H1 (cell line): ENCODE measurements around the gene ASB13. TPM values are rescaled to one million over a fixed set of nuclear protein-coding genes. Genes with fewer than 3 reads are reported as not detected.

Experiments used
- CTCF ChIA-PET: fragments of 300-600 bp; sonication (Branson Sonifier 250); formaldehyde crosslinking; loops from one replicate; lab custom pipeline; 2021; ENCODE audit not compliant: partially characterized antibody; lab: Charles Lee
- POLR2A ChIA-PET: fragments of 300-600 bp; sonication (Branson Sonifier 250); formaldehyde crosslinking; loops from one replicate; lab custom pipeline; 2021; ENCODE audit warnings: inconsistent platforms; ENCODE audit not compliant: partially characterized antibody; lab: Charles Lee
- DNase-seq, 2 experiments: peaks; one replicate each; pipeline versions ENCODE4 v3.0.0 to v3.0.0-alpha.2; 2010 to 2022; ENCODE audit warnings: low spot score in 2 of 2, low read depth in 1 of 2, mixed read lengths in 1 of 2
- FAIRE-seq: peaks from 2 replicates; lab custom pipeline; 2011; peaks lifted over from hg19 to GRCh38; lab: Jason Lieb, UNC
- H2AFZ ChIP-seq: 2 replicates; pipeline ENCODE4 v1.8.1; 2012; ENCODE audit warnings: low read length, inconsistent platforms
- H2AK5ac ChIP-seq: 2 replicates; pipeline ENCODE4 v1.6.1; 2013; ENCODE audit warnings: low read depth, low read length
- H2BK120ac ChIP-seq: replicated peaks from 2 replicates; pipeline ENCODE3; 2013; ENCODE audit warnings: low read depth, low read length, inconsistent platforms
- H2BK12ac ChIP-seq: 2 replicates; pipeline ENCODE4 v1.6.1; 2013; ENCODE audit warnings: low read depth, low read length
- H2BK15ac ChIP-seq: 2 replicates; pipeline ENCODE4 v1.6.1; 2013; ENCODE audit warnings: low read length
- H2BK20ac ChIP-seq: 2 replicates; pipeline ENCODE4 v1.6.1; 2013; ENCODE audit warnings: low read length
- H2BK5ac ChIP-seq: 2 replicates; pipeline ENCODE4 v1.6.1; 2013; ENCODE audit warnings: low read depth, low read length
- H3K14ac ChIP-seq: 2 replicates; pipeline ENCODE4 v1.6.1; 2013; ENCODE audit warnings: inconsistent platforms; ENCODE audit not compliant: insufficient read length
- H3K18ac ChIP-seq: 2 replicates; pipeline ENCODE4 v1.6.1; 2013; ENCODE audit warnings: low read length; ENCODE audit errors: extremely low read depth
- H3K23ac ChIP-seq: 2 replicates; pipeline ENCODE4 v1.6.1; 2013; ENCODE audit warnings: inconsistent platforms; ENCODE audit not compliant: insufficient read length
- H3K23me2 ChIP-seq: 2 replicates; pipeline ENCODE4 v1.6.1; 2013; ENCODE audit warnings: low read depth, low read length
- H3K27ac ChIP-seq: 2 replicates; pipeline ENCODE4 v1.6.1; 2011; ENCODE audit warnings: low read depth, low read length, inconsistent platforms
- H3K27me3 ChIP-seq, 4 experiments: replicated peaks in 1 of 4; 1 replicate in 1 of 4; 2 replicates in 3 of 4; pipeline versions ENCODE4 v1.6.1 to v1.8.1; 2011 to 2013; ENCODE audit warnings: low read length in 3 of 4, mild to moderate bottlenecking in 3 of 4, inconsistent platforms in 2 of 4, mixed read lengths in 2 of 4, moderate library complexity in 1 of 4; ENCODE audit not compliant: control insufficient read depth in 3 of 4, insufficient read depth in 3 of 4; ENCODE audit errors: extremely low read depth in 1 of 4
- H3K36me3 ChIP-seq, 4 experiments: 2 replicates each; pipeline versions ENCODE4 v1.6.1 to v1.8.1; 2011 to 2013; ENCODE audit warnings: mild to moderate bottlenecking in 4 of 4, low read length in 3 of 4, moderate library complexity in 2 of 4, control low read depth in 1 of 4, inconsistent platforms in 1 of 4; ENCODE audit not compliant: insufficient read depth in 4 of 4, control insufficient read depth in 2 of 4
- H3K4ac ChIP-seq: replicated peaks from 2 replicates; pipeline ENCODE3; 2013; ENCODE audit warnings: low read length, low read depth, mixed read lengths, inconsistent platforms; ENCODE audit not compliant: insufficient read length
- H3K4me1 ChIP-seq, 4 experiments: replicated peaks in 1 of 4; 1 replicate in 1 of 4; 2 replicates in 3 of 4; pipeline versions ENCODE4 v1.6.1 to v1.8.1; 2011 to 2013; ENCODE audit warnings: low read length in 3 of 4, inconsistent platforms in 2 of 4, mixed read lengths in 1 of 4; ENCODE audit not compliant: insufficient read depth in 4 of 4, control insufficient read depth in 3 of 4
- H3K4me2 ChIP-seq, 2 experiments: 2 replicates each; pipeline versions ENCODE4 v1.6.1 to v1.8.1; 2011 to 2013; ENCODE audit warnings: low read depth in 2 of 2, low read length in 2 of 2, control low read depth in 1 of 2, inconsistent platforms in 1 of 2, mild to moderate bottlenecking in 1 of 2; ENCODE audit not compliant: insufficient read depth in 1 of 2
- H3K4me3 ChIP-seq, 4 experiments: fragments of 200-600, 300-600 bp in 1 of 4; sonication (generic), shearing (Covaris generic), sonication (Bioruptor Twin) in 1 of 4; 2 replicates each; pipeline versions ENCODE4 v1.5.1 to v1.8.1; 2011 to 2016; ENCODE audit warnings: low read length in 4 of 4, low read depth in 3 of 4, control low read depth in 2 of 4, inconsistent platforms in 2 of 4, mild to moderate bottlenecking in 2 of 4, mixed read lengths in 1 of 4, moderate library complexity in 1 of 4; ENCODE audit not compliant: insufficient read depth in 2 of 4; ENCODE audit errors: extremely low read depth in 1 of 4
- H3K56ac ChIP-seq: replicated peaks from 2 replicates; pipeline ENCODE3; 2013; ENCODE audit warnings: low read depth, mild to moderate bottlenecking, mixed read lengths, low read length, inconsistent platforms; ENCODE audit not compliant: insufficient read length
- H3K79me1 ChIP-seq: 2 replicates; pipeline ENCODE4 v1.6.1; 2013; ENCODE audit warnings: low read depth, low read length, control low read depth
- H3K79me2 ChIP-seq, 2 experiments: 2 replicates each; pipeline versions ENCODE4 v1.6.1 to v1.8.1; 2012 to 2013; ENCODE audit warnings: low read length in 2 of 2, mild to moderate bottlenecking in 2 of 2, inconsistent platforms in 1 of 2; ENCODE audit not compliant: insufficient read depth in 2 of 2, control insufficient read depth in 1 of 2
- H3K9ac ChIP-seq, 4 experiments: replicated peaks in 1 of 4; 1 replicate in 1 of 4; 2 replicates in 3 of 4; pipeline versions ENCODE4 v1.6.1 to v1.8.1; 2011 to 2013; ENCODE audit warnings: low read depth in 3 of 4, low read length in 3 of 4, control low read depth in 2 of 4, mild to moderate bottlenecking in 2 of 4, moderate library complexity in 2 of 4, inconsistent platforms in 1 of 4; ENCODE audit errors: extremely low read depth in 1 of 4
- H3K9me3 ChIP-seq, 2 experiments: 2 replicates each; pipeline versions ENCODE4 v1.6.1 to v1.8.1; 2012 to 2013; ENCODE audit warnings: mild to moderate bottlenecking in 2 of 2, moderate library complexity in 2 of 2, control low read depth in 1 of 2, inconsistent platforms in 1 of 2, low read depth in 1 of 2, low read length in 1 of 2, mixed read lengths in 1 of 2; ENCODE audit not compliant: insufficient read depth in 2 of 2
- H4K20me1 ChIP-seq, 2 experiments: replicated peaks in 1 of 2; 2 replicates each; pipeline versions ENCODE3 to v1.8.1; 2011 to 2013; ENCODE audit warnings: inconsistent platforms in 2 of 2, low read length in 2 of 2, mild to moderate bottlenecking in 1 of 2; ENCODE audit not compliant: insufficient read depth in 2 of 2, control insufficient read depth in 1 of 2
- H4K5ac ChIP-seq: 2 replicates; pipeline ENCODE4 v1.6.1; 2013; ENCODE audit warnings: low read length, low read depth, mixed read lengths, inconsistent platforms; ENCODE audit not compliant: insufficient read length
- H4K8ac ChIP-seq: 2 replicates; pipeline ENCODE4 v1.8.0; 2013; ENCODE audit warnings: mild to moderate bottlenecking, moderate library complexity, low read length, inconsistent platforms; ENCODE audit not compliant: insufficient read depth; ENCODE audit errors: extremely low read depth
- H4K91ac ChIP-seq: replicated peaks from 2 replicates; pipeline ENCODE3; 2013; ENCODE audit warnings: low read length, mixed read lengths, inconsistent platforms; ENCODE audit not compliant: insufficient read length
- CBX8 ChIP-seq: fragments of 300-800, 300-1000 bp; sonication (generic); IDR thresholded peaks from 2 replicates; pipeline ENCODE4 v1.7.1; 2016; ENCODE audit warnings: low read depth, low read length, borderline replicate concordance
- CEBPB ChIP-seq: IDR thresholded peaks from 2 replicates; pipeline ENCODE4 v1.6.1; 2012; ENCODE audit warnings: low read depth, low read length
- CHD1 ChIP-seq: IDR thresholded peaks from 2 replicates; pipeline ENCODE4 v1.6.1; 2012; ENCODE audit warnings: low read depth, low read length, improper control_type of control experiment
- EGR1 ChIP-seq: IDR thresholded peaks from 2 replicates; pipeline ENCODE4 v1.6.1; 2011; ENCODE audit warnings: low read depth, low read length, borderline replicate concordance
- SAP30 ChIP-seq: fragments of 300-600 bp; sonication (generic); IDR thresholded peaks from 2 replicates; pipeline ENCODE4 v1.7.1; 2012; ENCODE audit warnings: low read length, moderate library complexity, mild to moderate bottlenecking, inconsistent platforms; ENCODE audit not compliant: insufficient read depth, insufficient replicate concordance
- SRF ChIP-seq: IDR thresholded peaks from 2 replicates; pipeline ENCODE4 v1.6.1; 2011; ENCODE audit warnings: mild to moderate bottlenecking, low read depth, low read length, moderate library complexity
- TAF7 ChIP-seq: optimal IDR thresholded peaks from 2 replicates; pipeline ENCODE3; 2011; ENCODE audit warnings: low read depth, mild to moderate bottlenecking, inconsistent platforms, low read length, moderate library complexity, borderline replicate concordance
- USF2 ChIP-seq: IDR thresholded peaks from 2 replicates; pipeline ENCODE4 v1.6.1; 2011; ENCODE audit warnings: low read length, improper control_type of control experiment
- WGBS, 2 experiments: shearing (Covaris generic) in 1 of 2; methylation state at CpG; one replicate each; pipeline versions ENCODE4 v1.1.6 to v1.1.7; 2013 to 2015; ENCODE audit warnings: low lambda C conversion rate in 2 of 2, mixed read lengths in 2 of 2, inconsistent platforms in 1 of 2, low coverage in 1 of 2, missing lambda C conversion rate in 1 of 2; ENCODE audit not compliant: insufficient replicate concordance in 2 of 2, insufficient coverage in 1 of 2, insufficient read length in 1 of 2; ENCODE audit errors: extremely low coverage in 1 of 2, missing lambda C conversion rate in 1 of 2; 5-methylcytosine and 5-hydroxymethylcytosine counted together
- polyA plus RNA-seq, 7 experiments: library from polyadenylated mRNA; depleted of rRNA in 3 of 7; stranded (reverse) in 5 of 7; unstranded in 2 of 7; fragments of >200 nt in 5 of 7; fragments of 200-250 nt in 2 of 7; gene quantifications; 1 replicate in 5 of 7; 2 replicates in 1 of 7; 4 replicates in 1 of 7; pipeline versions ENCODE4 v1.2.1 to v1.2.3, GENCODE V29; 2011 to 2013; ENCODE audit warnings: missing spikeins in 2 of 7, mixed read lengths in 2 of 7
- total RNA-seq: library from RNA; stranded (reverse); fragmentation: NEBNext Ultra II Directional; extraction: Animal tissue kit (Norgen Biotek cat#: 25700); gene quantifications from 2 replicates; pipeline ENCODE4 v1.2.1, GENCODE V29; 2021

ASB13 gene
- total and polyA plus RNA-seq, 2 of the 8 experiments (the other 6 are each of a cell fraction or from before 2014, with no cell fraction given): 12.3 to 20.2 TPM

- H2AFZ ChIP-seq: no peak overlapping the region
- no peak overlapping the region for H2BK20ac ChIP-seq
- H4K20me1 ChIP-seq: peaks cover 9 to 14% of the 10 kb centered on the region in 2 experiments
- H3K23ac ChIP-seq: no peak overlapping the region
- no peak overlapping the region for H2BK12ac ChIP-seq
- H2BK120ac ChIP-seq: no peak overlapping the region
- H3K4me1 ChIP-seq: peaks cover 11 to 28% (median 20%) of the 10 kb centered on the region in 4 experiments
- H4K91ac ChIP-seq: no peak overlapping the region
- no peak overlapping the region for H3K4ac ChIP-seq
- no peak overlapping the region for H3K27ac ChIP-seq
- 54% methylated on average over 11 of the region's 12 CpGs; no CpG with 5 or more reads in 1 of the 2 experiments for WGBS, 2 experiments
- POLR2A ChIA-PET: interaction anchor here (1.2 to 2.8 kb wide), 2 partner anchors 9 to 21 kb away, joined by 4 to 16 read pairs; partner anchors contain the start of gene TASOR2
- H3K14ac ChIP-seq: no peak overlapping the region
- no peak overlapping the region for H4K8ac ChIP-seq
- H2BK15ac ChIP-seq: no peak overlapping the region
- no peak overlapping the region for H3K9ac ChIP-seq
- H3K56ac ChIP-seq: no peak overlapping the region
- 0 out of 7 replicates have a peak, but pooled peaks cover 0 to 4% (median 2%) of the 10 kb centered on the region in 4 experiments for H3K27me3 ChIP-seq
- no peak overlapping the region for H2BK5ac ChIP-seq
- no peaks in the 10 kb centered on the region for H3K36me3 ChIP-seq
- H4K5ac ChIP-seq: no peak overlapping the region
- CTCF ChIA-PET: interaction anchor here (0.7 to 1.5 kb wide), 9 partner anchors 19 to 1002 kb away, joined by 3 to 5 read pairs (median 3); no protein-coding TSS in a partner anchor
- H3K23me2 ChIP-seq: peaks cover 5% of the 10 kb centered on the region
- H3K4me2 ChIP-seq: peak overlapping the region; percentile 33 to 36; a peak in 3 of 4 replicates
- peaks cover 0 to 25% of the 10 kb centered on the region in 2 experiments; a peak in 2 of 4 replicates for H3K79me2 ChIP-seq
- H3K4me3 ChIP-seq: no peak overlapping the region
- peak; percentile 52 for FAIRE-seq
- H3K79me1 ChIP-seq: peaks cover 1% of the 10 kb centered on the region
- no peaks in the 10 kb centered on the region for H3K9me3 ChIP-seq
- no peak overlapping the region for H2AK5ac ChIP-seq
- H3K18ac ChIP-seq: no peak overlapping the region
- no peak for DNase-seq
- TF ChIP-seq USF2: no peak
- TF ChIP-seq SRF: no peak
- no peak for TF ChIP-seq EGR1
- TF ChIP-seq SAP30: no peak
- no peak for TF ChIP-seq CEBPB
- TF ChIP-seq TAF7: no peak
- TF ChIP-seq CHD1: no peak
- TF ChIP-seq CBX8: no peak
Measured at GRCh38 chr10:5663692-5664427, 2.5 kb downstream of the ASB13 start.
